H9 (cell line): ENCODE results near the gene MICALL1. TPM values are rescaled to one million over a fixed set of nuclear protein-coding genes. Genes with fewer than 3 reads are reported as not detected.

ENCODE experiments used
- DNase-seq: peaks from one replicate; pipeline ENCODE4 v3.0.0-alpha.2; 2017
- H2AFZ ChIP-seq: one replicate; pipeline ENCODE4 v1.6.1; 2013; ENCODE audit warnings: mild to moderate bottlenecking, low read length, control low read depth, moderate library complexity
- H2AK5ac ChIP-seq: 2 replicates; pipeline ENCODE4 v1.6.1; 2013; ENCODE audit warnings: low read length, control low read depth, mixed read lengths; ENCODE audit not compliant: insufficient read length
- H2BK120ac ChIP-seq: one replicate; pipeline ENCODE4 v1.6.1; 2013; ENCODE audit warnings: low read depth, mild to moderate bottlenecking, low read length, control low read depth, inconsistent platforms; ENCODE audit not compliant: poor library complexity, severe bottlenecking
- H2BK12ac ChIP-seq: 2 replicates; pipeline ENCODE4 v1.6.1; 2013; ENCODE audit warnings: low read length, control low read depth, mixed read lengths, low read depth; ENCODE audit not compliant: insufficient read length
- H2BK15ac ChIP-seq: 2 replicates; pipeline ENCODE4 v1.6.1; 2013; ENCODE audit warnings: low read depth, low read length, control low read depth
- H2BK20ac ChIP-seq: one replicate; pipeline ENCODE4 v1.6.1; 2013; ENCODE audit warnings: low read depth, mild to moderate bottlenecking, low read length, control low read depth, inconsistent platforms; ENCODE audit not compliant: poor library complexity, severe bottlenecking
- H2BK5ac ChIP-seq: 2 replicates; pipeline ENCODE4 v1.6.1; 2013; ENCODE audit warnings: low read length, control low read depth, mixed read lengths; ENCODE audit not compliant: insufficient read length
- H3K14ac ChIP-seq: 2 replicates; pipeline ENCODE4 v1.6.1; 2013; ENCODE audit warnings: low read length, control low read depth; ENCODE audit not compliant: insufficient read depth
- H3K18ac ChIP-seq: 2 replicates; pipeline ENCODE4 v1.6.1; 2013; ENCODE audit warnings: low read depth, mild to moderate bottlenecking, mixed read lengths, low read length, control low read depth; ENCODE audit not compliant: insufficient read length
- H3K23ac ChIP-seq: 2 replicates; pipeline ENCODE4 v1.6.1; 2013; ENCODE audit warnings: low read length, control low read depth, mixed read lengths, low read depth; ENCODE audit not compliant: insufficient read length
- H3K23me2 ChIP-seq: 2 replicates; pipeline ENCODE4 v1.6.1; 2013; ENCODE audit warnings: low read depth, mild to moderate bottlenecking, mixed read lengths, low read length, control low read depth; ENCODE audit not compliant: insufficient read length, poor library complexity, severe bottlenecking
- H3K27ac ChIP-seq: 2 replicates; pipeline ENCODE4 v1.5.1; 2013; ENCODE audit warnings: low read length, control low read depth, mixed read lengths, low read depth; ENCODE audit not compliant: insufficient read length
- H3K27me3 ChIP-seq: 2 replicates; pipeline ENCODE4 v1.6.1; 2013; ENCODE audit warnings: low read length, control low read depth, inconsistent platforms; ENCODE audit not compliant: insufficient read depth
- H3K4ac ChIP-seq: 2 replicates; pipeline ENCODE4 v1.6.1; 2013; ENCODE audit warnings: low read depth, mild to moderate bottlenecking, control low read depth, inconsistent platforms, low read length, moderate library complexity
- H3K4me1 ChIP-seq: 2 replicates; pipeline ENCODE4 v1.6.1; 2013; ENCODE audit warnings: low read length, control low read depth, inconsistent platforms; ENCODE audit not compliant: insufficient read depth
- H3K4me2 ChIP-seq: 2 replicates; pipeline ENCODE4 v1.6.1; 2013; ENCODE audit warnings: low read length, control low read depth, mixed read lengths; ENCODE audit not compliant: insufficient read length, insufficient read depth
- H3K56ac ChIP-seq: 2 replicates; pipeline ENCODE4 v1.6.1; 2013; ENCODE audit warnings: low read depth, mild to moderate bottlenecking, mixed read lengths, low read length, control low read depth; ENCODE audit not compliant: insufficient read length
- H3K79me1 ChIP-seq: 2 replicates; pipeline ENCODE4 v1.6.1; 2013; ENCODE audit warnings: low read depth, mild to moderate bottlenecking, moderate library complexity, low read length, control low read depth, inconsistent platforms; ENCODE audit not compliant: insufficient read depth, poor library complexity, severe bottlenecking
- H3K79me2 ChIP-seq: 2 replicates; pipeline ENCODE4 v1.6.1; 2013; ENCODE audit warnings: low read length, control low read depth, inconsistent platforms; ENCODE audit not compliant: insufficient read depth
- H3K9ac ChIP-seq: 2 replicates; pipeline ENCODE4 v1.6.1; 2013; ENCODE audit warnings: low read length, control low read depth, mixed read lengths; ENCODE audit not compliant: insufficient read length; ENCODE audit errors: extremely low read depth
- H3K9me3 ChIP-seq: one replicate; pipeline ENCODE4 v1.6.1; 2013; ENCODE audit warnings: low read depth, low read length, inconsistent platforms; ENCODE audit not compliant: control insufficient read depth
- H3T11ph ChIP-seq: one replicate; pipeline ENCODE4 v1.6.1; 2013; ENCODE audit warnings: mild to moderate bottlenecking, low read length, control low read depth, inconsistent platforms
- H4K20me1 ChIP-seq: one replicate; pipeline ENCODE4 v1.6.1; 2013; ENCODE audit not compliant: control insufficient read depth, insufficient read length, insufficient read depth
- H4K5ac ChIP-seq: 2 replicates; pipeline ENCODE4 v1.6.1; 2013; ENCODE audit warnings: low read depth, mild to moderate bottlenecking, mixed read lengths, low read length, control low read depth; ENCODE audit not compliant: insufficient read length
- H4K8ac ChIP-seq: replicated peaks from 2 replicates; pipeline ENCODE4 v1.6.1; 2013; ENCODE audit warnings: low read length, control low read depth, mixed read lengths, low read depth; ENCODE audit not compliant: insufficient read length
- H4K91ac ChIP-seq: 2 replicates; pipeline ENCODE4 v1.6.1; 2013; ENCODE audit warnings: low read depth, mild to moderate bottlenecking, moderate library complexity, mixed read lengths, low read length, control low read depth; ENCODE audit not compliant: insufficient read length
- H3K27ac Mint-ChIP-seq, 3 experiments: 2 replicates in 2 of 3; 3 replicates in 1 of 3; pipeline ENCODE4 v1.8.0; 2020 to 2021; ENCODE audit warnings: mixed read lengths in 3 of 3, mild to moderate bottlenecking in 1 of 3, moderate library complexity in 1 of 3
- H3K27me3 Mint-ChIP-seq: 2 replicates; pipeline ENCODE4 v1.8.0; 2021; ENCODE audit warnings: low read depth, mild to moderate bottlenecking, moderate library complexity, mixed read lengths
- H3K36me3 Mint-ChIP-seq, 3 experiments: 2 replicates in 2 of 3; 3 replicates in 1 of 3; pipeline ENCODE4 v1.8.0; 2020 to 2021; ENCODE audit warnings: low read depth in 3 of 3, mixed read lengths in 3 of 3; ENCODE audit not compliant: insufficient read depth in 1 of 3
- H3K4me1 Mint-ChIP-seq, 2 experiments: 2 replicates each; pipeline ENCODE4 v1.8.0; 2020; ENCODE audit warnings: mixed read lengths in 2 of 2
- H3K4me3 Mint-ChIP-seq, 2 experiments: 2 replicates in 1 of 2; 3 replicates in 1 of 2; pipeline ENCODE4 v1.8.0; 2020 to 2021; ENCODE audit warnings: mild to moderate bottlenecking in 2 of 2, mixed read lengths in 2 of 2, moderate library complexity in 1 of 2
- H3K9me3 Mint-ChIP-seq, 2 experiments: 2 replicates in 1 of 2; 3 replicates in 1 of 2; pipeline ENCODE4 v1.8.0; 2020; ENCODE audit warnings: mild to moderate bottlenecking in 2 of 2, mixed read lengths in 2 of 2, moderate library complexity in 1 of 2
- WGBS: extraction: QIAGEN DNeasy Blood & Tissue Kit; methylation state at CpG from one replicate; pipeline ENCODE4 v1.1.7; 2013; ENCODE audit warnings: missing lambda C conversion rate, low lambda C conversion rate, mixed read lengths; ENCODE audit not compliant: insufficient read length; ENCODE audit errors: extremely low coverage; 5-methylcytosine and 5-hydroxymethylcytosine counted together
- total RNA-seq: library from RNA; stranded (reverse); gene quantifications from 2 replicates; pipeline ENCODE4 v1.2.1, GENCODE V29; 2021
- TF ChIP-seq, protein P1 (sequence below): fragments of 200-600 bp; sonication (generic); conservative IDR thresholded peaks from 3 replicates; pipeline ENCODE4 v1.8.0; 2021; ENCODE audit warnings: antibody characterized with exemption, mild to moderate bottlenecking

Gene MICALL1
- total RNA-seq, 1 experiment from 2014 or later: 33.3 TPM

- peaks cover 5 to 7% of the 10 kb centered on the region in 2 experiments for H3K4me1 Mint-ChIP-seq
- no peak overlapping the region for H3K4ac ChIP-seq
These were observed 84.8 kb downstream of the MICALL1 start for GRCh38 chr22:37990862-37991261.

More at GRCh38 chr22:37990862-37991261, 84.8 kb downstream of the MICALL1 start:
- Histone ChIP-seq H3K9ac (no peak overlapping the region), H3K4me1 (no peaks in the 10 kb centered on the region; the same call in 1 of the 2 replicates), H3K23ac (no peak overlapping the region), H3K18ac (no peak overlapping the region), H3K27ac (no peak overlapping the region), H3T11ph (no peak overlapping the region), H4K8ac (no peak overlapping the region), H3K56ac (no peak overlapping the region), H2BK15ac (no peak overlapping the region), H3K79me2 (no peaks in the 10 kb centered on the region), H3K23me2 (no peaks in the 10 kb centered on the region), H2AFZ (no peak overlapping the region), H4K91ac (no peak overlapping the region), H2BK5ac (no peak overlapping the region), H2AK5ac (no peak overlapping the region), H3K79me1 (no peaks in the 10 kb centered on the region), H3K9me3 (no peaks in the 10 kb centered on the region), H2BK20ac (no peak overlapping the region), H4K5ac (no peak overlapping the region), H2BK12ac (no peak overlapping the region), H3K27me3 (no peaks in the 10 kb centered on the region), H2BK120ac (no peak overlapping the region), H4K20me1 (no peaks in the 10 kb centered on the region), H3K14ac (no peak overlapping the region), H3K4me2 (no peak overlapping the region)
- H3K36me3 Mint-ChIP-seq: no peaks in the 10 kb centered on the region
- TF ChIP-seq, protein P1, sequence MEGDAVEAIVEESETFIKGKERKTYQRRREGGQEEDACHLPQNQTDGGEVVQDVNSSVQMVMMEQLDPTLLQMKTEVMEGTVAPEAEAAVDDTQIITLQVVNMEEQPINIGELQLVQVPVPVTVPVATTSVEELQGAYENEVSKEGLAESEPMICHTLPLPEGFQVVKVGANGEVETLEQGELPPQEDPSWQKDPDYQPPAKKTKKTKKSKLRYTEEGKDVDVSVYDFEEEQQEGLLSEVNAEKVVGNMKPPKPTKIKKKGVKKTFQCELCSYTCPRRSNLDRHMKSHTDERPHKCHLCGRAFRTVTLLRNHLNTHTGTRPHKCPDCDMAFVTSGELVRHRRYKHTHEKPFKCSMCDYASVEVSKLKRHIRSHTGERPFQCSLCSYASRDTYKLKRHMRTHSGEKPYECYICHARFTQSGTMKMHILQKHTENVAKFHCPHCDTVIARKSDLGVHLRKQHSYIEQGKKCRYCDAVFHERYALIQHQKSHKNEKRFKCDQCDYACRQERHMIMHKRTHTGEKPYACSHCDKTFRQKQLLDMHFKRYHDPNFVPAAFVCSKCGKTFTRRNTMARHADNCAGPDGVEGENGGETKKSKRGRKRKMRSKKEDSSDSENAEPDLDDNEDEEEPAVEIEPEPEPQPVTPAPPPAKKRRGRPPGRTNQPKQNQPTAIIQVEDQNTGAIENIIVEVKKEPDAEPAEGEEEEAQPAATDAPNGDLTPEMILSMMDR: no peak
- DNase-seq: no peak
- H3K4me3 Mint-ChIP-seq: no peak overlapping the region
- peaks cover 10% of the 10 kb centered on the region for H3K27me3 Mint-ChIP-seq
- no CpG with 5 or more reads among the region's 7 CpGs for WGBS
- no peaks in the 10 kb centered on the region for H3K9me3 Mint-ChIP-seq
- no peak overlapping the region for H3K27ac Mint-ChIP-seq
